ENCODE measurements around the gene C10orf95.

- TF ChIP-seq SMARCC2 (IDR thresholded peaks at IDR 0.05) (no peak), POLR2A (IDR thresholded peaks at IDR 0.05; ENCODE audit: insufficient read depth in 1 of 2, low read depth in 2 of 2, low read length in 2 of 2) (no peak), CTCF (CRISPR knock-in tag; IDR thresholded peaks at IDR 0.05) (no peak), CBX5 (CRISPR knock-in tag; IDR thresholded peaks at IDR 0.05; ENCODE audit: borderline replicate concordance) (no peak), ZSCAN20 (CRISPR knock-in tag; IDR thresholded peaks at IDR 0.05; ENCODE audit: borderline replicate concordance) (no peak), BRCA1 (CRISPR knock-in tag; IDR thresholded peaks at IDR 0.05) (no peak), SETDB1 (CRISPR knock-in tag; IDR thresholded peaks at IDR 0.05; ENCODE audit: borderline replicate concordance) (no peak)
Observed at GRCh38 chr10:102418622-102419268, 32.6 kb downstream of the C10orf95 start, which contains the start of gene PSD.
